HK-2 (cell line): ENCODE measurements around the gene NELL1.

Experiments
- DNase-seq: peaks from one replicate; pipeline ENCODE4 v3.0.0-alpha.2; 2018; ENCODE audit not compliant: unreplicated experiment

Gene NELL1

GRCh38 chr11:20966489-20966888, 297.1 kb downstream of the NELL1 start:
- no peak for DNase-seq

GRCh38 chr11:20973940-20974559, 304.7 kb downstream of the NELL1 start:
- no peak for DNase-seq

GRCh38 chr11:20980736-20981135, 311.4 kb downstream of the NELL1 start:
- no peak for DNase-seq

DNA sequence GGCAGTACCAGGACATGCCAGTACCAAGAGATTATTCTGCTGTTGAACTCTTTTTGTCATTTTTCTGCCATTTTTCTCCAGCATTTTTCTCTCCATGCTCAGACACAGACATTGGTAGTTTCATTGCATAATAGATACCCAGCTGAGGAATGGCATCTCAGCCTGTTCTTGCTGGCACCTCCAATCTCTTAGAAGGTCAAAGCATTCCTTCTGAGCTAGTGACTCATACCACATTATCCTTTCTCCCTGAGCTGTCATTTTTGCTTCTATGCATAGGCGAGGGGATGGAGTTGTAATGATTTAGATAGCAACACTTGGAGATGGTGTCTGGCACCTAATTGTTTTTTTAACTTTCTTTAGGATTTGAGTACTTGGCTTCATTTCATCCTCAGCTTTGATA, 321.1 kb downstream of the NELL1 start:
- DNase-seq = no peak

- DNase-seq = no peak
Observed at GRCh38 chr11:20991471-20991870, 322.1 kb downstream of the NELL1 start.

- DNase-seq = no peak
Observed at GRCh38 chr11:21007297-21007696, 337.9 kb downstream of the NELL1 start.

- DNase-seq = no peak
Observed at GRCh38 chr11:21018248-21018647, 348.9 kb downstream of the NELL1 start.

- DNase-seq = no peak
Observed at GRCh38 chr11:21026685-21027084, 357.3 kb downstream of the NELL1 start.

DNA sequence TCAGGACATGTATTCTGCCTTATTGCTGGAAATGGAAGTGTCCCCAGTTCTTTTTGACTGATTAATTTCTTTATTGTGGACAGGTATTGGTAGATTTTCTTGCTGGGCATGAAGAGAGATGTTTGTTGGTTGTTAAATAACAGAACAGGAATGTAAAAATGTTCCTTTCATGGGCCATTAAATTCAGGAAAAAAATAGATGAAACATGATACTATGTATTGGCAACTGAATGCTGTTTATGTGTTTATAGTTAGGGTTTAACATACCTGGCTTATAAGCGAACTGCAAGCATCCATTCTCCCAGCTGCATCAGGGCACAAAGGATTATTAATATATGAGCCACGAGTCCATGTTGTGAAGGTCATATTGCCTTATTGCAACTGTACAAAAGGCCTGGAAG, 368.5 kb downstream of the NELL1 start:
- no peak for DNase-seq

GRCh38 chr11:21038801-21039200, 369.4 kb downstream of the NELL1 start:
- DNase-seq = no peak

DNA sequence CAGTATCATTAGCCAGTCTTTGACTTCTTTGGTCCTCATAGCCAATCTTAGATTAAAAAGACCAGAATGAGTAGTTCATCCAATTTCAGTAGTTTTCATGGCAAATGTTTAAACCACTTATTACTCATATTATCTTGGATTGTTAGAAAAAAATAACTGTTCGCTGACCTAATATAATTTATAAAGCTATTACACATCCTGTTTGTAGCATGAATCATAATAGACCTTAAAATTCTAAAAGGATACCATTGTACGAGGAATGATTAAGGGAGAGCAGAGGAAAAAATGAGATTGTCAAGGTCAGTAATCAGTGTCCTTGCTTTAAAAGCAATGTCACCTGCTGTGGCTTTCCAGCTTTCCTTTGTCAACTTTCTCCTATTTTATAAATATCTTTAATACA, 371.2 kb downstream of the NELL1 start:
- no peak for DNase-seq

DNA sequence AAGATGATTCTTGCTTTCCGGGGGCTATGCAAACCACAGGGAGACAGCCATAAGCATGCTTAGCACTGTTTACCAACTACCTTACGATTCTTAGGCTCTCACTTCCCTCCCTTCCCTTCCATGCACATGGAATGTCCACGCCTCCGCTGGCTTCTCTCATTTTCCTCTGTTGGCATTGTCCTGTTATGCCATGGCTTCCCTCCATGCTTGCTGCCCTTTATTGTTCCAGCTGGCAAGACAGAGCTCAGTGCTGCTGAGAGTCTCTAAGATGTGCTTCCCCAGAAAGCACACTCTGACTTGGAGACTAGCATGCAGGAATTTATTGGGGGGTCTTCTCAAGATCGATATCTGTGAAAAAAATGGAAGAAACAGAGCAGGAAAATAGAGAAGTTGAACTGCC, 379.2 kb downstream of the NELL1 start:
- DNase-seq = no peak

DNA sequence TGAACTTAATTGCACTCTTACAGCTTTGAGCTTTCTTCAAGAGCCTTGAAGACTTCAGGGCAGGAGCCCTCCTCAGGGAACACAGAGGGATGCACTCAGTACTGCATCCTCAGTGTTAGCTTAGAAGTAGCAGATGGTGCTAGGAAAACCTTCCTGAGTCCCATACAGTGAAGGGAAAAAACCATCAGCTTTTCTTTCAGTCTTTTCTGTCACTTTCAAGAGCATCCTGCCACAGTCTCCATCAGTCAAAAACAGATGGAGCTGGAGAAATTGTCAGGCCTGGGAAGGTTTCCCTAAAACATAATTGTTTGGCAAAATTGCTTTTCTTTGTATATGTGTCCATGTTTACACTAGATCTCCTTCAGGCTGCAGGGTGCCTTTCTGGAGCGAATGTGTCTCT, 384.1 kb downstream of the NELL1 start:
- no peak for DNase-seq

- no peak for DNase-seq
Observed at GRCh38 chr11:21056644-21057043, 387.3 kb downstream of the NELL1 start.

- DNase-seq = no peak
Observed at GRCh38 chr11:21059879-21060278, 390.5 kb downstream of the NELL1 start.

DNA sequence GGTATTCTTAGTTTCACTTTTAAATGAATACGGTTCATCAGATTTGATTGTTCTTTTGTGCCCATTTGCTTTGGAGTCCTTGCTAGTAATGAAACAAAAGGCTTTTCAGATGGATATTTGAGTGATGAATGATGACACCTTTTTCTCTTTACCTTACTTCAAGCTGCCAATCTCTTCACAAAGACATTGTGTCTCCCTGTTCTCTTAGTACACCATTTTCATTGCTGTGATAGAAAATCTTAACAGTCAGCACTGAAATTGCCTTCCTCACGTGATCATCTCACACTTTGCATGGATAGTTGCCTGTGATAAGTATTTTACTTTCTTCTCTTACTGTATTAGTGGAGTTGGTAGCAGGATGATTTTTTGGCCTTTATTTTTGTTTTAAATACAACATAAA, 396.6 kb downstream of the NELL1 start:
- no peak for DNase-seq

DNA sequence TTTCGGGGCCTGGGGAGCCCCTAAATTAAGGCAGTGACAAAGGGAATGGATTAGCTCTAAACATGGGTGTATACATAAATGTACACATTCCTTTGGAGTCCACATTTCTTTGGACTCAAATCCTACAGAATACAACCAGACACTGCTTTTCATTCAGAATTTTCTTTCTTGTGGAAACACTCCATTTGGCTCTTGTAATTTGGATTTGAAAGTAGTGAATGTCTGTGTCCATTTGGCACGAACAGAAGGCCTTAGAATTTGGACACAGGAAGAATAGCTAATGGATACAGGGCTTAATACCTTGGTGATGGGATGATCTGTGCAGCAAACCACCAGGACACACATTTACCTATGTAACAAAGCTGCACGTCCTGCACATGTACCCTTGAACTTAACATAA, 399.5 kb downstream of the NELL1 start:
- no peak for DNase-seq

DNA sequence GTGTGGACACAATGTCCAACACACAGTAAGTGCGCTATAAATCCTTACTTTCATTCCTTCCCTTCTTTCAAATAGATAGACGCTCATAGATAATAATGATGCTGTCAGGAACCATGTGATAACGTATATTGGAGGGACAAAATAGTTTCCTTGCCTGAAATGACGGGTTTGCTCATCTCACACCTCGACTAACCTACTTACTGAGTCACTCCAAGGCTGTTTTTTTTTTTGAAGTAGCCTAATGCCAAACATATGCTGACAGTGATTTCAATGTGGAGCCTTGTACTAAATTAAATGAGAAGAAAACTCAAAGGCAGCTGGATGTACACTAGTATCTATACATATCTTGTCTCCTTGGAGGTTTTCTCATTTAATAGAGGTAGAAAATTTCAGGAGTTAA, 400.5 kb downstream of the NELL1 start:
- no peak for DNase-seq

DNA sequence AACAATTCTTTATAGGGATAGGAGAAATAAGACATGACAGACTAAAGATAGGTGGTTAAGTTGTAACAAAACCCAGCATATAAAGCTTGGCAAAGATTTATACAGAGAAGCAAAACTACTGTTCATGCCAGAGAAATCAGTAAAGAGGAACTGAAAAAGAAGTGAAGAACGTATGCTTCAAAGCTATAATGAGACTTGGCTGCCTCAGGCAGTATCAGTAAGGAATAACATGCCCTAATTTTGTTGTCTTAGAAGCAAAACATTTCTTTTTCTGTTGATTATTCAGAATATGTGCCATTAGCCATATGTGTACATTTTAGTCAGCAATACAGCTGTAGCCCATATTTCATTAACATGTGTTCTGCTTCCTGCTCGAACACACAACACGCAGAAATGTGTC, 403.2 kb downstream of the NELL1 start:
- DNase-seq = no peak

DNA sequence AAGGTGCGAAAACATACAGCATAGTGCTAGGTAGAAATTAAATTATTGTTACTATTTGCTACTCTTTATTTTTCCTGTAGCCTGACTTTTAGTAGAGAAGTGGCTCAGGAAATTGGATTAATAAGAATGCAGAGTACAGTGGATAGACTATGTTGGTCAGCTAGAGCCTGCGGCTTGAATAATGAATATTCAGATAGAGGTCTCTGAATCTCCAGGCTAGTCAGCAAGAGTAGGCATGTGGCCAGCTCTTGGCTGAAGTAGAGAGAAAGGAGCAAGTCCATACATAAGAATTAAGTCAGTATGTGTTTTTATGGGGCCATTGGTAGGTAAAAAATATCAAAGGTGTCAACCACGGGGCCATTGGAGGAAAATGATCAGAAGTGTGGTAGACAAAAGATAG, 413.5 kb downstream of the NELL1 start:
- no peak for DNase-seq

- no peak for DNase-seq
Observed at GRCh38 chr11:21088930-21089329, 419.5 kb downstream of the NELL1 start.

- no peak for DNase-seq
Observed at GRCh38 chr11:21104641-21105040, 435.3 kb downstream of the NELL1 start.

- DNase-seq = no peak
Observed at GRCh38 chr11:21105196-21105917, 436.0 kb downstream of the NELL1 start.

GRCh38 chr11:21109341-21109740, 440.0 kb downstream of the NELL1 start:
- no peak for DNase-seq
